Activated CD4-positive, CD25-positive, alpha-beta regulatory T cell (primary cell): ENCODE results near the gene SCARB1.
A peak's percentile ranks its signal among the peaks of the same experiment; 100 is the strongest.
"Not testable (repeated sequence)": the region's sequence is repeated elsewhere in the genome, so short reads cannot be mapped to it uniquely, and the experiment has no call there.

ENCODE experiments used
- DNase-seq, 4 experiments: peaks; one replicate each; lab custom pipeline; 2025; lab: John Stamatoyannopoulos, UW

The SCARB1 gene, protein sequence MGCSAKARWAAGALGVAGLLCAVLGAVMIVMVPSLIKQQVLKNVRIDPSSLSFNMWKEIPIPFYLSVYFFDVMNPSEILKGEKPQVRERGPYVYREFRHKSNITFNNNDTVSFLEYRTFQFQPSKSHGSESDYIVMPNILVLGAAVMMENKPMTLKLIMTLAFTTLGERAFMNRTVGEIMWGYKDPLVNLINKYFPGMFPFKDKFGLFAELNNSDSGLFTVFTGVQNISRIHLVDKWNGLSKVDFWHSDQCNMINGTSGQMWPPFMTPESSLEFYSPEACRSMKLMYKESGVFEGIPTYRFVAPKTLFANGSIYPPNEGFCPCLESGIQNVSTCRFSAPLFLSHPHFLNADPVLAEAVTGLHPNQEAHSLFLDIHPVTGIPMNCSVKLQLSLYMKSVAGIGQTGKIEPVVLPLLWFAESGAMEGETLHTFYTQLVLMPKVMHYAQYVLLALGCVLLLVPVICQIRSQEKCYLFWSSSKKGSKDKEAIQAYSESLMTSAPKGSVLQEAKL

DNA sequence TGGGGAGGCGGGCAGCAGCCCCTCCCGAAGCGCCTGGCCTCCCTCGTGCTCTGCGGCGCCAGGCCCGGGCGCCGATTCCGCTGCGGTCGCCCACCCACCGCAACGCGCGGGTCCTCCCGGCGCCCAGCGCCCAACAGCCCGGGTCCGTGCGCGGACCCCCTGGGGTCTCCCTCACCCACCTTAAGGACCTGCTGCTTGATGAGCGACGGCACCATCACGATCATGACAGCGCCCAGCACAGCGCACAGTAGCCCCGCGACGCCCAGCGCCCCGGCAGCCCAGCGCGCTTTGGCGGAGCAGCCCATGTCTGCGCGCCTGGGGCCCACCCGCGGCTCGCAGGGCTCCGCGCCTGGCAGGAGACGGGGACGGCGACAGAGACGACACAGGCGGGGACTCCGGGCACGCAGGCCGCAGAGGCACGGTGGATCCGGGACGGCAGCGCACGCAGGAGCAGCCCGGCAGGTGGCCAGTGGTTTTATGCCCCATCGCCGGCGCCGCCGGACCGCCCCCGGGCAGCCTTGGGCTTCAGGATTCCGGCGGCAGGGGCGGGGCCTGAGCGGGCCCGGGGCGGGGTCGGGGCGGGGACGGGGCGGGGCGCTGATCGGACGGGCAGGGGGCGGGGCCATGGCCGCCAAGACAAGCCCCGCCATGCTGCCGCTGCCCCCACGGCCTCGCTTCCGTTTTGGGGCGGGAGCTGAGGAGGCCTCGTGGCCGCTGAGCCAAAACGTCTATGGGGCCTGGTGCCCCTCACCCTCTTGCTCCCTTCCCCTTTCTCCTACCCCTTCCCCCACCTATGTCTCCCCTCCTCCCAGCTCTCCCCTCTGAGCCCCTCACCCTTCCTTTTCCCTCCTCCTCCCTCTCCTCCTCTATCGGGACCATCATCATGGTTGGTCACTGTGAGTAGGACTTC is at the start of gene SCARB1:
Gene SCARB1, minus strand, starts transcription at position 449 of the 910 bp plus-strand sequence. Its CDS starts 144 bp downstream, at position 305.
- DNase-seq: peak; percentile 58 to 66 (median 64)

DNA sequence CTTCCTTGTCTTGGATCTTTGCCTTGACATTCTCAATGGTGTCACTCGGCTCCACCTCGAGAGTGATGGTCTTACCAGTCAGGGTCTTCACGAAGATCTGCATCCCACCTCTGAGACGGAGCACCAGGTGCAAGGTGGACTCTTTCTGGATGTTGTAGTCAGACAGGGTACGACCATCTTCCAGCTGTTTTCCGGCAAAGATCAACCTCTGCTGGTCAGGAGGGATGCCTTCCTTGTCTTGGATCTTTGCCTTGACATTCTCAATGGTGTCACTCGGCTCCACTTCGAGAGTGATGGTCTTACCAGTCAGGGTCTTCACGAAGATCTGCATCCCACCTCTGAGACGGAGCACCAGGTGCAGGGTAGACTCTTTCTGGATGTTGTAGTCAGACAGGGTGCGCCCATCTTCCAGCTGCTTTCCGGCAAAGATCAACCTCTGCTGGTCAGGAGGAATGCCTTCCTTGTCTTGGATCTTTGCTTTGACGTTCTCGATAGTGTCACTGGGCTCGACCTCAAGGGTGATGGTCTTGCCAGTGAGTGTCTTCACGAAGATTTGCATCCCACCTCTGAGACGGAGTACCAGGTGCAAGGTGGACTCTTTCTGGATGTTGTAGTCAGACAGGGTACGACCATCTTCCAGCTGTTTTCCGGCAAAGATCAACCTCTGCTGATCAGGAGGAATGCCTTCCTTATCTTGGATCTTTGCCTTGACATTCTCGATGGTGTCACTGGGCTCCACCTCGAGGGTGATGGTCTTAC is 49.0 kb upstream of the SCARB1 start:
- DNase-seq: not testable (repeated sequence)

DNA sequence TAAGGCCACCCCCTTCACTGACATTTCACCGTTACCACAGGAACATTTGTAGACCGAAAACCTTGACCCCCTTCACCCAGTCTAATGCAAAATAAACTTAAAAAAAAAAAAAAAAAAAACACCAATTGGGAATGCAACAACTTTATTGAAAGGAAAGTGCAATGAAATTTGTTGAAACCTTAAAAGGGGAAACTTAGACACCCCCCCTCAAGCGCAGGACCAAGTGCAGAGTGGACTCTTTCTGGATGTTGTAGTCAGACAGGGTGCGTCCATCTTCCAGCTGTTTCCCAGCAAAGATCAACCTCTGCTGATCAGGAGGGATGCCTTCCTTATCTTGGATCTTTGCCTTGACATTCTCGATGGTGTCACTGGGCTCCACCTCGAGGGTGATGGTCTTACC is 47.9 kb upstream of the SCARB1 start:
- not testable (repeated sequence) for DNase-seq

DNA sequence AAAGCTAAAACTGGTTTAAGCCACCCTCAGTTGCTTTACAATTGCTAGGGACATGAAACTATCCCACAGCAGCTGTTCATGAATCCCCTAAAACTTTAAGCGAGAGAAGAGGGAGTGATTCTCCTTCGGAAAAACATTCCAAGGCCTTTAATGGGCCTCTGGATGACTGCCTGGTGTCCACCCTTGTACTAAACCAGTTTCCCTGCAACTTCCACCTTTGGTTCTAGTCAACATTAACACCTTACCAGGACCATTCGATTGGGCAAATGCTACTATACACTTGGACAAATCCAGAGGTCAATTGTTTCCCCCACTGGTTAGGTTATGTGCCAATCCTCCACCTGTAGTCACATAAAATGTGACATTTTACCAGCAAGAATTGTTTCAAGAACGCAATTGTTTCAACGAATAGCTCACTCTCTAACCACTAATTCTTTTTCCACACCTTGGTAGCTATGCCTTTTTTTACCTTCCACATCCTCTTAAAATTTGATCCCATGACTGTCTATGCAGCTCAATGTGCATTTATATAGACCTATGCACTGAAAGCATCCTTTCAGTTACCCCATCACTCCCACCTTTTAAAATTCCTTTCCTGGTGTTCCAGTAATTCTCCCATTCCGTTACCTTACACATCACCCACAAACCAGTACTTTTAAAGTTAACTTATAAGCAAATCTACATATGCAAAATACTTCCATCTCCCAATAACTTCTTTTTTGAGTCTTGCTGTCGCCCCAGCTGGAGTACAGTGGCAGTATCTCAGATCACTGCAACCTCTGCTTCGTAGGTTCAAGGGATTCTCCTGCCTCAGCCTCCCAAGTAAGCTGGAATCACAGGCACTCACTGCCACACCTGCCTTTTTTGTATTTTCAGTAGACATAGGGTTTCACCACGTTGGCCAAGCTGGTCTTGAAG is 47.2 kb upstream of the SCARB1 start:
- DNase-seq: no peak

- no peak for DNase-seq
Measured at GRCh38 chr12:124909831-124910560, 46.3 kb upstream of the SCARB1 start.

- no peak for DNase-seq
Measured at GRCh38 chr12:124906606-124907261, 43.1 kb upstream of the SCARB1 start.

DNA sequence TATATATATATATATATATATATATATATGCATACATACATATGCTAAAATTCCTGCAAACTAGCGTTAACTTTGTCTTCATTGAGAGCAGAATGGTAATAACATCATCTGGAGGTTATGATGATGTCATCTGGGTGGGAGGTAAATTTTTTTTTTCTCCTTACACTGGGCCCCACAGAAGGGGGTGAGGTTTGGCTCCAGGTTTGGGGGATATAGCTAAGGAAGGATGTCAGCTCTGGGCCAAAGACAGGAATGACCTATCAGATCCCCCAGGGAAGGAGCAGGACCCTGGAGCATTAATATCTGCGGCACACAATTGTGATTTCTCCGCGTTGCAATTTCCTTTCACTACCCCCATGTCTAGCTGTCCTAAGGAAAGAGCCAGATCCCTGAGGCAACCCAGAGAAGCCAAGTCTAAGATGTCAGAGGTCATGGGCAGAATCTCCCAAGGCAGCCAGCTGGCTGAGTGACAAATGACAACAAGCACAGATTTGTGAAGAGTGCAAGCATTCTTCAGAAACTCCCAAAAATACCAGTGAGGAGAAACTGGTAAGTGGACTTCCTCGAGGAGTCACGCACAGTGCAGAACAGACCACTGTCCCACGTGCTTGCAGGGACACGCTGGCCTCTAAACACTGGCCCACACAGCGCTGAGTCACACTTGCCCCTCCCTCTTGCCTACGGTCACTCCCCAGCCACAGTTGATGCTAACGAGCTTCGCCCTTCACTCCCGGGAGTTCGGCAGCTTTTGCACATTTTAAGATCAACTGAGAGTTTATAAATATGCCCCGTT is 40.8 kb upstream of the SCARB1 start:
- DNase-seq: no peak

DNA sequence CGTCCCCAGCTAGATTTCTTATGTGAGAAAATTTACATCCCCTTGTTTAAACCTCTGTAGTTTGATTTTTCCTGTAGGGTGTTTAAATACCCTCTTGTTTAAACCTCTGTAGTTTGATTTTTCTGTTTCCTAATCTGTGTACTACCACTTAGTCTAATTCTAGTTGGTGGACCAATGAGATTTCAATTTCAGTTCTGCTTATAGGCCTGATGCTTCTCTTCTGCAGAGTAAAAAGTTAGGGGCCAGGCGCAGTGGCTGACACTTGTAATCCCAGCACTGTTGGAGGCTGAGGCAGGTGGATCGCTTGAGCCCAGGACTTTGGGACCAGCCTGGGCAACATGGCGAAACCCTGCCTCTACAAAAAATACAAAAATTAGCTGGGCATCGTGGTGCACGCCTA is 39.3 kb upstream of the SCARB1 start:
- no peak for DNase-seq

DNA sequence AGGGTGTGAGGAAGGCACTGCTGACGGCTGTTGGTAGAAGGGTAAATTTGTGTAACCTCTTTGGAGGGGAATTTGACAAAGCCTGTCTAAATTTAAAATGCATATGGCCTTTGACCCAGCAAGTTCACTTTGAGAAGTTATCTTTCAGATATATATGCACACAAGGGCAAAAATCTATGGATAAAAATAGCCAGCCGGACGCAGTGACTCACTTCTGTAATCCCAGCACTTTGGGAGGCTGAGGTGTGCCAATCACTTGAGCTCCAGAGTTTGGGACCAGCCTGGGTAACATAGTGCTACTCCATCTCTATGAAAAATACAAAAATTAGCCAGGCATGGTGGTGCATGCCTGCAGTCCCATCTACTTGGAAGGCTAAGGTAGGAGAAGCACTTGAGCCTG is 37.3 kb upstream of the SCARB1 start:
- no peak for DNase-seq

DNA sequence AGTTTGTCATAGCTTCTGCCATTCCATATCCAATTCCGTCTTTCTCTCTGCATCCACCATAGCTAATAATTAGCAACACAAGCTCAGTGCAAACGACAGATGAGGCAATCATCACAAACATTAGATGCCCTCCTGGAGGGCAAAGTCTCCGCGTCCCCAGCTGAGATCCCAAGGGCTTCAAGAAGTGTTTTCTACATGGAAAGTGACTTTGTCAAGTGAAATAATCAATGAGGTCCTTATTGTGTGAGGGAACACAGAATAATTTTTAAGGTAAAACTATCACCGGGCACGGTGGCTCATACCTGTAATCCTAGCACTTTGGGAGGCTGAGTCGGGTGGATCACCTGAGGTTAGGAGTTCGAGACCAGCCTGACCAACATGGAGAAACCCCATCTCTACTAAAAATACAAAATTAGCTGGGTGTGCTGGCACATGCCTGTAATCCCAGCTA is 36.7 kb upstream of the SCARB1 start:
- not testable (repeated sequence) for DNase-seq

DNA sequence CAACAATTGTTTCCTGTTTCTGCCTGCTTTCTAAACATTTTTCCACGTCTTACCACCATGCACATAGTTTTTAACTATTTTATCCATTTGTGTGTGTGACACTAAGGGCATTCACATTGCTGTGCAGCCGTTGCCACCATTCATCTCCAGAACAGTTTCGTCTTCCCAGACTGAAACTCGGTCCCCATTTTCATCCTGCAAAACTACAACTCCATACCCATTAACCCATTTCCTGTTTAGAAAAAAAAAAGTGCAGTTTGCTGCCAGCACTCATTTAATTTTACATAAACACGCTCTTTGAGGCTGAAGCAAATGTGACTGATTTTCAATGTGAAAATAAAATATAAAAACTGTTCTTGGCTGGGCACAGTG is 35.2 kb upstream of the SCARB1 start:
- no peak for DNase-seq

- peak; percentile 7 to 56 (median 37) for DNase-seq
Measured at GRCh38 chr12:124898200-124898922, 34.7 kb upstream of the SCARB1 start.

- DNase-seq: no peak
Measured at GRCh38 chr12:124896461-124896860, 32.8 kb upstream of the SCARB1 start.

DNA sequence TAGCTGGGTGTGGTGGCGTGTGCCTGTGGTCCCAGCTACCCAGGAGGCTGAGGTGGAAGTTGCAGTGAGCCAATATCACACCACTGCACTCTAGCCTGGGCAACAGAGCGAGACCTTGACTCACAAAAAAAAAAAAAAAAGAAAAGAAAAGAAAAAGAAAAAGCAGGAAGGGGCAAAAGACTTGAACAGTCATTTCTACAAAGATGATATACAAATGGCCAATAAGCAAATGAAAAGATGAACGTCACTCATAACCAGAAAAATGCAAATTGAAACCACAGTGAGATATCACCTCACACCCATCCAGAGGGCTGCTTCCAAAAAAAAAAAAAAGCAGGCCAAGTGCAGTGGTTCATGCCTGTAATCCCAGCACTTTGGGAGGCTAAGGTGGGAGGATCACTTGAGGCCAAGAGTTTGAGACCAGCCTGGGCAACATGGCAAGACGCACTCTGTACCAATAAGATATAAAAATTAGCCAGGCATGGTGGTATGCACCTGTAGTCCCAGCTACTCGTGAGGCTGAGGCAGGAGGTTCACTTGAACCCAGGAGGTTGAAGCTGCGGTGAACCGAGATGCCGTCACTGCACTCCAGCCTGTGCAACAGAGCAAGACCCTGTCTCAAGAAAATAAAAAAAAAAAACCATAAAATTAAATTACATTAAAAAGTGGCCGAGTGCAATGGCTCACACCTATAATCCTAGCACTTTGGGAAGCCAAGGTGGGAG is 30.3 kb upstream of the SCARB1 start:
- no peak for DNase-seq

GRCh38 chr12:124888260-124888659 is 24.6 kb upstream of the SCARB1 start:
- DNase-seq: no peak

GRCh38 chr12:124887766-124888165 is 24.1 kb upstream of the SCARB1 start:
- not testable (repeated sequence) for DNase-seq
